K562 (cell line): Measurements from ENCODE around the gene ERO1B.

Experiments used
- ARNT ChIP-seq, 2 experiments: fragments of 450-650 bp; IDR thresholded peaks; 2 replicates each; pipeline ENCODE4 v1.6.1; 2016; ENCODE audit warnings: mild to moderate bottlenecking in 1 of 2
- BRCA1 ChIP-seq, 2 experiments: fragments of 450-650 bp in 1 of 2; sonication (generic) in 1 of 2; formaldehyde crosslinking in 1 of 2; IDR thresholded peaks; 2 replicates each; pipeline versions ENCODE4 v1.5.0 to v1.6.1; 2017 to 2020; ENCODE audit warnings: mild to moderate bottlenecking in 1 of 2, missing genetic modification reagents in 1 of 2
- CTCF ChIP-seq, 3 experiments: IDR thresholded peaks in 2 of 3; conservative IDR thresholded peaks in 1 of 3; 2 replicates each; pipeline ENCODE4 v1.5.1; 2011 to 2012; ENCODE audit warnings: low read length in 3 of 3, mild to moderate bottlenecking in 3 of 3, control low read depth in 2 of 3, improper control_type of control experiment in 1 of 3, inconsistent platforms in 1 of 3, low read depth in 1 of 3, mixed read lengths in 1 of 3, moderate library complexity in 1 of 3; ENCODE audit not compliant: insufficient read depth in 2 of 3
- LCOR ChIP-seq: sonication (generic); formaldehyde crosslinking; IDR thresholded peaks from 2 replicates; pipeline ENCODE4 v1.8.0; 2022; ENCODE audit warnings: mild to moderate bottlenecking, missing genetic modification reagents
- NFRKB ChIP-seq: fragments of 450-650 bp; IDR thresholded peaks from 2 replicates; pipeline ENCODE4 v1.6.1; 2016; ENCODE audit warnings: low read depth
- RNF2 ChIP-seq: sonication (generic); IDR thresholded peaks from 2 replicates; pipeline ENCODE4 v1.6.1; 2016
- SP1 ChIP-seq: sonication (generic); formaldehyde crosslinking; IDR thresholded peaks from 2 replicates; pipeline ENCODE4 v1.8.1; 2022; ENCODE audit warnings: mild to moderate bottlenecking, missing genetic modification reagents
- ZBTB49 ChIP-seq: sonication (generic); formaldehyde crosslinking; IDR thresholded peaks from 2 replicates; pipeline ENCODE4 v1.8.0; 2022; ENCODE audit warnings: missing genetic modification reagents, mild to moderate bottlenecking, borderline replicate concordance
- ZNF384 ChIP-seq: IDR thresholded peaks from 2 replicates; pipeline ENCODE4 v1.6.1; 2012; ENCODE audit warnings: low read depth, low read length, improper control_type of control experiment
- ZNF76 ChIP-seq: fragments of 250-450 bp; sonication (Bioruptor Pico); IDR thresholded peaks from 2 replicates; pipeline ENCODE4 v1.4.0; 2020; ENCODE audit warnings: mild to moderate bottlenecking, moderate library complexity, borderline replicate concordance
- TF ChIP-seq, protein P1 (sequence below): IDR thresholded peaks from 3 replicates; pipeline ENCODE4 v1.6.1; 2011; ENCODE audit warnings: borderline replicate concordance, mild to moderate bottlenecking; ENCODE audit not compliant: insufficient read length, insufficient read depth

- TF ChIP-seq SP1 (CRISPR knock-in tag), result no peak
- TF ChIP-seq ZBTB49 (CRISPR knock-in tag), result no peak
- no peak for TF ChIP-seq ZNF76 (CRISPR knock-in tag)
- TF ChIP-seq ZNF384, result no peak
- TF ChIP-seq NFRKB, result no peak
- TF ChIP-seq BRCA1 (IDR thresholded peaks at IDR 0.05), result no peak
- no peak for TF ChIP-seq BRCA1 (CRISPR knock-in tag; IDR thresholded peaks at IDR 0.05)
- TF ChIP-seq CTCF (IDR thresholded peaks at IDR 0.05 in 2 of 3, conservative IDR thresholded peaks at IDR 0.05 in 1 of 3; ENCODE audit: insufficient read depth in 2 of 3, low read depth in 1 of 3, low read length in 3 of 3), result no peak
- TF ChIP-seq, protein P1, sequence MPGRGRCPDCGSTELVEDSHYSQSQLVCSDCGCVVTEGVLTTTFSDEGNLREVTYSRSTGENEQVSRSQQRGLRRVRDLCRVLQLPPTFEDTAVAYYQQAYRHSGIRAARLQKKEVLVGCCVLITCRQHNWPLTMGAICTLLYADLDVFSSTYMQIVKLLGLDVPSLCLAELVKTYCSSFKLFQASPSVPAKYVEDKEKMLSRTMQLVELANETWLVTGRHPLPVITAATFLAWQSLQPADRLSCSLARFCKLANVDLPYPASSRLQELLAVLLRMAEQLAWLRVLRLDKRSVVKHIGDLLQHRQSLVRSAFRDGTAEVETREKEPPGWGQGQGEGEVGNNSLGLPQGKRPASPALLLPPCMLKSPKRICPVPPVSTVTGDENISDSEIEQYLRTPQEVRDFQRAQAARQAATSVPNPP, result no peak
- TF ChIP-seq ARNT (IDR thresholded peaks at IDR 0.05), result no peak
- TF ChIP-seq LCOR, result no peak
- no peak for TF ChIP-seq RNF2
These were observed 41.0 kb upstream of the ERO1B start for GRCh38 chr1:236322566-236323409.
